NCI-H2029 treated with DMSO at 0.1 percent for 48 hours (cell line): ENCODE measurements around the gene GRK1.
"Not testable (repeated sequence)": the region's sequence is repeated elsewhere in the genome, so short reads cannot be mapped to it uniquely, and the experiment has no call there.

Source experiments
- DNase-seq: peaks from one replicate; lab custom pipeline; 2025; lab: John Stamatoyannopoulos, UW

GRK1 gene

GRCh38 chr13:113743366-113744195, 76.6 kb downstream of the GRK1 start:
- no peak for DNase-seq

GRCh38 chr13:113744197-113745000, 77.4 kb downstream of the GRK1 start:
- no peak for DNase-seq

- DNase-seq, result no peak
Measured at GRCh38 chr13:113745059-113745458, 78.0 kb downstream of the GRK1 start.

GRCh38 chr13:113745500-113746142, 78.6 kb downstream of the GRK1 start:
- DNase-seq, result not testable (repeated sequence)

GRCh38 chr13:113746143-113746525, 79.1 kb downstream of the GRK1 start:
- no peak for DNase-seq

GRCh38 chr13:113746671-113747070, 79.7 kb downstream of the GRK1 start:
- DNase-seq, result no peak

GRCh38 chr13:113747291-113747833, 80.3 kb downstream of the GRK1 start:
- DNase-seq, result no peak

- DNase-seq, result no peak
Measured at GRCh38 chr13:113748101-113748861, 81.3 kb downstream of the GRK1 start.

- DNase-seq, result no peak
Measured at GRCh38 chr13:113748862-113749451, 81.9 kb downstream of the GRK1 start.

GRCh38 chr13:113749507-113749906, 82.5 kb downstream of the GRK1 start:
- no peak for DNase-seq

- DNase-seq, result no peak
Measured at GRCh38 chr13:113749967-113750366, 82.9 kb downstream of the GRK1 start.

GRCh38 chr13:113750554-113751399, 83.8 kb downstream of the GRK1 start:
- no peak for DNase-seq

GRCh38 chr13:113751491-113751890, 84.5 kb downstream of the GRK1 start:
- no peak for DNase-seq

GRCh38 chr13:113752211-113752986, 85.4 kb downstream of the GRK1 start:
- DNase-seq, result not testable (repeated sequence)

GRCh38 chr13:113753171-113753570, 86.2 kb downstream of the GRK1 start:
- no peak for DNase-seq

GRCh38 chr13:113754242-113754641, 87.2 kb downstream of the GRK1 start:
- no peak for DNase-seq

- DNase-seq, result no peak
Measured at GRCh38 chr13:113754691-113755090, 87.7 kb downstream of the GRK1 start.

GRCh38 chr13:113756441-113757097, 89.5 kb downstream of the GRK1 start:
- DNase-seq, result no peak
